Chondrocyte (in vitro differentiated cells): ENCODE measurements around the gene MAML2. TPM values are rescaled to one million over a fixed set of nuclear protein-coding genes. Genes with fewer than 3 reads are reported as not detected.

Experiments used
- DNase-seq: peaks from one replicate; pipeline ENCODE4 v3.0.0; 2021; ENCODE audit warnings: mixed read lengths, low spot score
- H3K27ac Mint-ChIP-seq: one replicate; pipeline ENCODE4 v1.8.0; 2021; ENCODE audit warnings: mild to moderate bottlenecking, moderate library complexity, mixed read lengths; ENCODE audit not compliant: unreplicated experiment
- H3K27me3 Mint-ChIP-seq: 2 replicates; pipeline ENCODE4 v1.8.0; 2021; ENCODE audit warnings: low read depth, mixed read lengths
- H3K36me3 Mint-ChIP-seq: 2 replicates; pipeline ENCODE4 v1.8.0; 2021; ENCODE audit warnings: low read depth, mixed read lengths
- H3K4me1 Mint-ChIP-seq: 2 replicates; pipeline ENCODE4 v1.8.0; 2021; ENCODE audit warnings: low read depth, mild to moderate bottlenecking, mixed read lengths
- H3K4me3 Mint-ChIP-seq: one replicate; pipeline ENCODE4 v1.8.0; 2021; ENCODE audit warnings: mild to moderate bottlenecking, moderate library complexity, mixed read lengths; ENCODE audit not compliant: unreplicated experiment
- H3K9me3 Mint-ChIP-seq: 2 replicates; pipeline ENCODE4 v1.8.0; 2021; ENCODE audit warnings: low read depth, mixed read lengths
- total RNA-seq: library from RNA; stranded (reverse); gene quantifications from 3 replicates; pipeline ENCODE4 v1.2.1, GENCODE V29; 2021
- TF ChIP-seq, protein P1 (sequence below): fragments of 200-600 bp; sonication (generic); IDR thresholded peaks from 2 replicates; pipeline ENCODE4 v1.5.0; 2021; ENCODE audit warnings: antibody characterized with exemption, mild to moderate bottlenecking, moderate library complexity

MAML2 gene
- total RNA-seq, 1 donor from 2014 or later = 19.0 TPM

DNA sequence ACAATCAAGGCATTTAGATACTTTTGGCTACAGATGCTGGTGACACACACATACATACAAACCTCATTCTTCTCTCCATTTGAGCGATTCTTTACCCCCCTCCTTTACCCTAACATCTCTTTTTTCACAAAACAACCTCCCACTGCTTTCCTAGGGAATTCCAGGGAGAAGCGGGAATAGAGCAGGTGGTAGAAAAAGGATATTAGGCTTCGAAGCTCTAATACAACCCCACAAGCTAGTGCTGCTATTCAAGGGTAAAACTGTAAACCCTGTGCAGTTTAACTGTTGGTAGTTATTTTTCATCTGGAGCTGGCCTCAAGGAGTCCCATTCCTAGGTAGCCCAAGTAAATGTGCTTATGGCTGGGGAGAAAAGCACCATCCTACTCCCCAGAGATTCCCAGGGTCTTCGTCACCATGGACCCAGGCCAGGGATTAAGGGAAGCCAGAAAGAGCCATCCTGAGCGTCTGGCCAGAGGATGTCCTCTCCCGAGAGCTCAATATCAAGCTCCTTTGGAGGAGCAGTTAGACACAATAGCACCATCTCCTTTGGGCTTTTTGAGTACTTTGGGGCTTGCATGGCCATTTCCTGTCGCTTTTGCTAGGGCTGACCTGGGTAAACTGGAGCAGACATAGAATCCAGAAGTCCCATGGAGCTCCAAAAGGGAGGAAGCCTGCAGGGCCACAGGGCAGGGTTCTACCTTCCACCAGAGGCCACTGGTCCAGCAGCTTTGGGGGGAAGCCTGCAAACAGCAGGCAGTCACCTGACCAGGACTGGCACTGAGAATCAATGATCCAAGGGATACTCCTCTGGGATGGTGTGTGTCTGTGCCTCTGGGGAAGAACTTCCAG is 3.1 kb downstream of the MAML2 start:
- Mint-ChIP-seq H3K36me3 (peaks cover 2% of the 10 kb centered on the region), H3K9me3 (no peaks in the 10 kb centered on the region), H3K4me3 (peak overlapping the region; percentile 97), H3K27ac (peak overlapping the region; percentile 93), H3K4me1 (peaks cover 66% of the 10 kb centered on the region), H3K27me3 (no peaks in the 10 kb centered on the region)
- TF ChIP-seq, protein P1, sequence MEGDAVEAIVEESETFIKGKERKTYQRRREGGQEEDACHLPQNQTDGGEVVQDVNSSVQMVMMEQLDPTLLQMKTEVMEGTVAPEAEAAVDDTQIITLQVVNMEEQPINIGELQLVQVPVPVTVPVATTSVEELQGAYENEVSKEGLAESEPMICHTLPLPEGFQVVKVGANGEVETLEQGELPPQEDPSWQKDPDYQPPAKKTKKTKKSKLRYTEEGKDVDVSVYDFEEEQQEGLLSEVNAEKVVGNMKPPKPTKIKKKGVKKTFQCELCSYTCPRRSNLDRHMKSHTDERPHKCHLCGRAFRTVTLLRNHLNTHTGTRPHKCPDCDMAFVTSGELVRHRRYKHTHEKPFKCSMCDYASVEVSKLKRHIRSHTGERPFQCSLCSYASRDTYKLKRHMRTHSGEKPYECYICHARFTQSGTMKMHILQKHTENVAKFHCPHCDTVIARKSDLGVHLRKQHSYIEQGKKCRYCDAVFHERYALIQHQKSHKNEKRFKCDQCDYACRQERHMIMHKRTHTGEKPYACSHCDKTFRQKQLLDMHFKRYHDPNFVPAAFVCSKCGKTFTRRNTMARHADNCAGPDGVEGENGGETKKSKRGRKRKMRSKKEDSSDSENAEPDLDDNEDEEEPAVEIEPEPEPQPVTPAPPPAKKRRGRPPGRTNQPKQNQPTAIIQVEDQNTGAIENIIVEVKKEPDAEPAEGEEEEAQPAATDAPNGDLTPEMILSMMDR = no peak
- no peak for DNase-seq

DNA sequence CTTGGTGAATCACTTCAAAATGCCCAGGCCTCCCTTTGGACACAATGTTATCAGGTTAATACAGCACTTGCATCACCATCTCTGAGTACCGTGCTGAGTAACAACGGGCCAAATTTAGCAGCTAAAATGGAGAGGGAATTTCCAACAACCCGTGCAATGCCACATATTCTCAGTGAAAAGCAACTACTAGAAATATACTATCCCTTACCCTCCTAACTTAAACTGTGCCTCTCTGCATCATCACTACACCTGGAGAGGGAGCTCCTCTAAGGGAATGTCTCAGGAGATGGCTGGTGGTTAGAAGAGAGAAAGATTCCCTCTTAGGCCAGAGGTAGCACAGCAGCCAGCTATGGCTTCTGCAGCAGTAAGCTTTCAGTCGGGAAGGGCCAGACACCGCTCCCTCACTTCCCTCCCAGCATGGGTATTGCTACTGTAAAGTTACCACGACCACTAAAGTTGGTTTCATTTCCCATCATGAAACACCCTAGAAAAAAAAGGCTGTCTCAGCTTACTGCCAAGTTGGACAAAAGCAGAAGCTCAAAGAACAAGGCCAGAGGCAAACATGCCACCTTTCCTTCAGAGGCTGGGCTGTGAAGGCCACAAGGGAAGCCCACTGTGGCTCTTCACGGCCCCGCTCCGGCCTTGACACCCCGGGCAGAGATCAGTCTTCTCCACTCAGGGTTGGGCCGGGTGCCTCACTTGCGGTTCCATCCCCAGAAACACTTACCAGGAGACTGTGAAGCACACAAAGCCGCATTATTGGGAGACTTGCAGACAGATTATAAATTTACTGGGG is 3.9 kb downstream of the MAML2 start:
- no peaks in the 10 kb centered on the region for H3K9me3 Mint-ChIP-seq
- TF ChIP-seq, protein P1 = no peak
- no peaks in the 10 kb centered on the region for H3K27me3 Mint-ChIP-seq
- peaks cover 2% of the 10 kb centered on the region for H3K36me3 Mint-ChIP-seq
- H3K27ac Mint-ChIP-seq = peak overlapping the region; percentile 93
- H3K4me1 Mint-ChIP-seq = peaks cover 72% of the 10 kb centered on the region
- DNase-seq = no peak
- H3K4me3 Mint-ChIP-seq = peak overlapping the region; percentile 97

DNA sequence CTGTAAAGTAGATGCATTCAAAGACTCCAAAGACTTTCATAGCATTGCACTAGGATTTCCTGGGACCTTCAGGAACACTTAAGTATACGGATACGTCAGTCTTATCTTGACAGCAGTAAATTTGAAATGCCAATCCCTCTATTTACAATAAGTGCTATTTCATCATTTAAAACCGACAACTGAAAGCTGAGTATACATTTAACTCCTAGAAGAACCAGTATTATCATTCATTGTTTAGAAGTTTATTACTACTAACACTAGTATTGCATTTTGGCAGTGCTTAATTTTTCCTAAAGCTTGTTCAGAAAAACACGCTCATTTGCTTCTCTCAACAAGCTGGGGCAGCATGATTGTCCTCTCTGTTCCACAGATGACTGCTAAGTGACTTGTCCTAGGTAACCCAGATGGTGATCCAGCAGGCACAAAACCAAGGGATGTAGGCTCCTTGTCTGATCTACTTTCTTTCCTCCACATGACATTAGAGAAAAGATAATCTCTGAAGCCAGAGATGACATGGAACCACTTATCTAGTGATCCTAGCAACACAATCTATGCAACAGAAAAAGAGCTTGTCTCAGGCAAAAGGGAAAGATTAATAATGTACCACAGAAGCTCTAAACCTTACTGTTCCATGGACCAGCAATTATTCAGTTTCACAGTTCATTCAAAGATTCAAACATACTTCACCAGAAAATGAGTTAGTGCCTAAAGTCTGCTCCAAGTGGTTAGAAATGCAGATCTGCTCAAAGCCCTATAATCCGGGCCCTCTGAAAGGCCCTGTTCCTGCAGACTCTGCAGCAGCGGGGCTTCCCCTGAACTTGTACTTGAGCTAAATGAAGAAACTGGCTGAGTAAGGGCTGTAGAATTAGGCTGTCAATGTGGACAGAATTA is 5.2 kb downstream of the MAML2 start:
- no peaks in the 10 kb centered on the region for H3K27me3 Mint-ChIP-seq
- H3K9me3 Mint-ChIP-seq = no peaks in the 10 kb centered on the region
- H3K4me3 Mint-ChIP-seq = peak overlapping the region; percentile 97
- DNase-seq = no peak
- peaks cover 78% of the 10 kb centered on the region for H3K4me1 Mint-ChIP-seq
- peak overlapping the region; percentile 93 for H3K27ac Mint-ChIP-seq
- TF ChIP-seq, protein P1 = no peak
- peaks cover 2% of the 10 kb centered on the region for H3K36me3 Mint-ChIP-seq

DNA sequence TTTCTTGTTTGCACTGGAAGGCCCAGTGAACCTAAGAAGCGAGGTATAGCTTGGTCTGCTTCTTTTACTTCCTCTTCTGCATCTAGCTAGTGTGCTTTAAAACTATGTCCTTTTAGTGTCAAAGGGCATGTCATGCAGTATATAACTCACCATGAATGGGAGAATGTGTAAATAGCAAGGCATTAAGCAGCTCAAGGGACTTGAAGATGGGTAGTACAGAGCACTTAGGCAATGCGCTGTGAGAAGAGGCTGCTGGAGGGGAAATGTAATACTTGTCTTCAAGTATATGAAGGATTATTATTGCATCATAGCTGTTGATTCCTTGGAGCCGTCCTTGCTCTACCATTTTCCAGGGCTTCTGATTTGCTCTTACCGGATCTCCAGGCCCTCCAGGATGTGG is 7.6 kb downstream of the MAML2 start:
- DNase-seq = no peak
- H3K4me1 Mint-ChIP-seq = peaks cover 84% of the 10 kb centered on the region
- H3K4me3 Mint-ChIP-seq = no peak overlapping the region
- no peaks in the 10 kb centered on the region for H3K9me3 Mint-ChIP-seq
- TF ChIP-seq, protein P1 = no peak
- H3K36me3 Mint-ChIP-seq = peaks cover 2% of the 10 kb centered on the region
- peak overlapping the region; percentile 55 for H3K27ac Mint-ChIP-seq
- H3K27me3 Mint-ChIP-seq = no peaks in the 10 kb centered on the region

DNA sequence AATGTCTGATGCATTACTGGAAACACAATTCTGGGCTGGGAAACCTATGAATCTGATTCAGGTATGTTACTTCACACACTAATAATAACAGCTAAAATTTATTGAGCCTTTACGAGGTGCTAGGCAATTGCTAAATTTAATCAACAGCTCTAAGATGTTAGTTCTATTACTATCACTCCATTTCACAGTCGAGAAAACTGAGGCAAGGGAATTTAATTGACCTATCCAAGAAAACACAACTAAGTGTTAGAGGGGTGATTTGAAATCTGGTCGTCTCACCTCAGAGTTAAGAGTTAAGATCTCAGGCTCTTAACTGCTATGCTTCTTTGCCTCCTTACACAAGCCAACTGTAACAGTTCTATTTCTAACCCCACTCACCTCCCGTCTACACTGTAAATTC is 8.8 kb downstream of the MAML2 start:
- Mint-ChIP-seq H3K4me3 (no peak overlapping the region), H3K36me3 (peaks cover 2% of the 10 kb centered on the region), H3K27ac (no peak overlapping the region), H3K9me3 (no peaks in the 10 kb centered on the region), H3K27me3 (no peaks in the 10 kb centered on the region), H3K4me1 (peaks cover 84% of the 10 kb centered on the region)
- TF ChIP-seq, protein P1 = no peak
- no peak for DNase-seq
